T-cell (primary cell): ENCODE results near the gene TMPRSS6. TPM values are rescaled to one million over a fixed set of nuclear protein-coding genes. Genes with fewer than 3 reads are reported as not detected.

Experiments
- ATAC-seq, 4 experiments: fragments of 200-7000 bp in 3 of 4; fragments of 150-1000 bp in 1 of 4; cut with Tn5 transposase; replicated peaks in 1 of 4; 1 replicate in 3 of 4; 2 replicates in 1 of 4; pipeline ENCODE4 v1.10.0; 2021; ENCODE audit warnings: moderate library complexity in 3 of 4, mild to moderate bottlenecking in 2 of 4, moderate number of reproducible peaks in 1 of 4
- CTCF ChIA-PET, 2 donors: fragments of 300-600 bp; sonication (Branson Sonifier 250); formaldehyde crosslinking; loops; one replicate each; lab custom pipeline; 2022; ENCODE audit warnings: antibody characterized with exemption in 2 of 2; lab: Charles Lee
- POLR2A ChIA-PET, 2 donors: fragments of 300-600 bp; sonication (Branson Sonifier 250); formaldehyde crosslinking; loops; one replicate each; lab custom pipeline; 2022; ENCODE audit warnings: antibody characterized with exemption in 2 of 2; lab: Charles Lee
- DNase-seq, 35 experiments: peaks; one replicate each; pipeline versions ENCODE4 v3.0.0 to v3.0.0-alpha.2; 2013 to 2023
- H3K27ac ChIP-seq: one replicate; pipeline ENCODE4 v1.5.1; 2013; ENCODE audit warnings: low read length
- H3K27me3 ChIP-seq, 2 experiments: replicated peaks in 1 of 2; 1 replicate in 1 of 2; 2 replicates in 1 of 2; pipeline versions ENCODE4 v1.6.1 to v1.7.0; 2013; ENCODE audit warnings: low read length in 1 of 2, mixed read lengths in 1 of 2; ENCODE audit not compliant: control insufficient read depth in 2 of 2, insufficient read depth in 2 of 2; ENCODE audit errors: extremely low read depth in 1 of 2
- H3K36me3 ChIP-seq, 2 donors: 1 replicate in 1 of 2; 2 replicates in 1 of 2; pipeline versions ENCODE4 v1.6.1 to v1.7.0; 2013; ENCODE audit warnings: low read length in 1 of 2; ENCODE audit not compliant: control insufficient read depth in 2 of 2, insufficient read depth in 1 of 2; ENCODE audit errors: extremely low read depth in 1 of 2
- H3K4me1 ChIP-seq, 2 experiments: 1 replicate in 1 of 2; 2 replicates in 1 of 2; pipeline versions ENCODE4 v1.6.1 to v1.7.0; 2013; ENCODE audit warnings: low read length in 2 of 2, mixed read lengths in 1 of 2; ENCODE audit not compliant: insufficient read depth in 2 of 2, control insufficient read depth in 1 of 2; ENCODE audit errors: extremely low read depth in 1 of 2
- H3K4me3 ChIP-seq, 2 donors: 1 replicate in 1 of 2; 2 replicates in 1 of 2; pipeline versions ENCODE4 v1.5.1 to v1.7.0; 2013; ENCODE audit warnings: mild to moderate bottlenecking in 2 of 2, low read length in 1 of 2, moderate library complexity in 1 of 2; ENCODE audit not compliant: control insufficient read depth in 1 of 2; ENCODE audit errors: extremely low read depth in 1 of 2
- H3K9me3 ChIP-seq: 2 replicates; pipeline ENCODE4 v1.7.0; 2013
- H3K27ac Mint-ChIP-seq, 2 donors: one replicate each; pipeline ENCODE4 v1.8.0; 2020 to 2021; ENCODE audit warnings: mild to moderate bottlenecking in 2 of 2, mixed read lengths in 2 of 2
- H3K27me3 Mint-ChIP-seq, 2 donors: one replicate each; pipeline ENCODE4 v1.8.0; 2021 to 2022; ENCODE audit warnings: mixed read lengths in 2 of 2
- H3K36me3 Mint-ChIP-seq: one replicate; pipeline ENCODE4 v1.8.0; 2021; ENCODE audit warnings: mixed read lengths
- H3K4me1 Mint-ChIP-seq, 3 donors: one replicate each; pipeline ENCODE4 v1.8.0; 2020 to 2022; ENCODE audit warnings: mixed read lengths in 3 of 3, mild to moderate bottlenecking in 1 of 3
- H3K4me3 Mint-ChIP-seq, 3 donors: one replicate each; pipeline ENCODE4 v1.8.0; 2020 to 2022; ENCODE audit warnings: mild to moderate bottlenecking in 3 of 3, mixed read lengths in 3 of 3, moderate library complexity in 3 of 3
- H3K9me3 Mint-ChIP-seq, 3 donors: one replicate each; pipeline ENCODE4 v1.8.0; 2020 to 2022; ENCODE audit warnings: mixed read lengths in 3 of 3
- WGBS: methylation state at CpG from one replicate; pipeline ENCODE4 v1.1.5; 2013; ENCODE audit warnings: missing lambda C conversion rate; ENCODE audit not compliant: insufficient coverage; 5-methylcytosine and 5-hydroxymethylcytosine counted together
- total RNA-seq, 35 experiments: library from RNA in 6 of 35; stranded (reverse) in 6 of 35; fragments of 120-200 nt in 1 of 35; gene quantifications; one replicate each; pipeline versions ENCODE4 v1.2.1 to v1.2.4 and lab custom pipeline; 2013 to 2026

TMPRSS6 gene
- total RNA-seq, 5 donors from 2014 or later (not counting 1 experiment from before 2014, with no cell fraction given): 0.40 to 1.3 (median 1.1) TPM

GRCh38 chr22:37030560-37031281 is 78.8 kb downstream of the TMPRSS6 start:
- H3K9me3 Mint-ChIP-seq: no peaks in the 10 kb centered on the region
- 92% methylated on average over 12 of the region's 14 CpGs for WGBS
- peaks cover 8 to 10% of the 10 kb centered on the region in 2 donors for H3K27me3 Mint-ChIP-seq
- ATAC-seq (no peak), DNase-seq (no peak)
- Histone ChIP-seq H3K4me3 (no peak overlapping the region), H3K9me3 (no peaks in the 10 kb centered on the region), H3K36me3 (no peaks in the 10 kb centered on the region), H3K27ac (no peak overlapping the region), H3K27me3 (peaks cover 0 to 12% of the 10 kb centered on the region in 2 experiments), H3K4me1 (no peaks in the 10 kb centered on the region)
- ChIA-PET POLR2A (no interaction called here), CTCF (interaction anchor here in 1 of 2 donors (0.6 kb wide), 1 partner anchor 13 kb away, joined by 3 read pairs; no protein-coding TSS in a partner anchor)
- H3K4me3 Mint-ChIP-seq: no peak overlapping the region
- no peaks in the 10 kb centered on the region for H3K36me3 Mint-ChIP-seq
- no peak overlapping the region for H3K27ac Mint-ChIP-seq
- no peaks in the 10 kb centered on the region for H3K4me1 Mint-ChIP-seq

GRCh38 chr22:37028692-37029674 is 80.5 kb downstream of the TMPRSS6 start:
- no peaks in the 10 kb centered on the region for H3K27me3 Mint-ChIP-seq
- ChIA-PET POLR2A (no interaction called here), CTCF (interaction anchor here in 1 of 2 donors (0.7 kb wide), 1 partner anchor 13 kb away, joined by 3 read pairs; no protein-coding TSS in a partner anchor)
- ATAC-seq (no peak), DNase-seq (no peak)
- no peaks in the 10 kb centered on the region for H3K36me3 ChIP-seq
- H3K4me1 Mint-ChIP-seq: no peaks in the 10 kb centered on the region
- peaks cover 0 to 9% of the 10 kb centered on the region in 2 experiments for H3K27me3 ChIP-seq
- H3K9me3 ChIP-seq: no peaks in the 10 kb centered on the region
- H3K4me1 ChIP-seq: no peaks in the 10 kb centered on the region
- no peak overlapping the region for H3K27ac ChIP-seq
- 94% methylated on average over 19 of the region's 22 CpGs for WGBS
- H3K27ac Mint-ChIP-seq: no peak overlapping the region
- no peak overlapping the region for H3K4me3 Mint-ChIP-seq
- no peaks in the 10 kb centered on the region for H3K9me3 Mint-ChIP-seq
- H3K4me3 ChIP-seq: no peak overlapping the region
- no peaks in the 10 kb centered on the region for H3K36me3 Mint-ChIP-seq

- ATAC-seq (no peak), DNase-seq (no peak)
- H3K36me3 ChIP-seq: no peaks in the 10 kb centered on the region
- Mint-ChIP-seq H3K36me3 (no peaks in the 10 kb centered on the region), H3K9me3 (no peaks in the 10 kb centered on the region), H3K4me3 (no peak overlapping the region), H3K27me3 (no peaks in the 10 kb centered on the region), H3K4me1 (no peaks in the 10 kb centered on the region), H3K27ac (no peak overlapping the region)
- whole genome bisulfite sequencing: 81% methylated on average over 4 of the region's 7 CpGs
- ChIA-PET POLR2A (no interaction called here), CTCF (no interaction called here)
- no peak overlapping the region for H3K4me3 ChIP-seq
- no peaks in the 10 kb centered on the region for H3K9me3 ChIP-seq
- no peaks in the 10 kb centered on the region for H3K4me1 ChIP-seq
- H3K27me3 ChIP-seq: peaks cover 0 to 8% of the 10 kb centered on the region in 2 experiments
- no peak overlapping the region for H3K27ac ChIP-seq
These were observed 82.0 kb downstream of the TMPRSS6 start for GRCh38 chr22:37027556-37027955.

GRCh38 chr22:37026325-37026724 is 83.2 kb downstream of the TMPRSS6 start:
- POLR2A ChIA-PET: no interaction called here
- H3K9me3 ChIP-seq: no peaks in the 10 kb centered on the region

GRCh38 chr22:37025500-37026070 is 83.9 kb downstream of the TMPRSS6 start:
- POLR2A ChIA-PET: no interaction called here
- Mint-ChIP-seq H3K4me3 (no peak overlapping the region), H3K36me3 (no peaks in the 10 kb centered on the region), H3K4me1 (peaks cover 0 to 5% (median 0%) of the 10 kb centered on the region in 3 donors), H3K27me3 (peaks cover 2 to 4% of the 10 kb centered on the region in 2 donors), H3K27ac (no peak overlapping the region), H3K9me3 (no peaks in the 10 kb centered on the region)
- peaks cover 0 to 11% of the 10 kb centered on the region in 2 experiments for H3K4me1 ChIP-seq
- no peak overlapping the region for H3K4me3 ChIP-seq
- no peaks in the 10 kb centered on the region for H3K36me3 ChIP-seq
- H3K9me3 ChIP-seq: no peaks in the 10 kb centered on the region
- CTCF ChIA-PET: interaction anchor here in 1 of 2 donors (0.6 kb wide), 1 partner anchor 94 kb away, joined by 3 read pairs; no protein-coding TSS in a partner anchor
- no peak overlapping the region for H3K27ac ChIP-seq
- H3K27me3 ChIP-seq: peaks cover 0 to 13% of the 10 kb centered on the region in 2 experiments
- no peak for ATAC-seq
- DNase-seq: no peak
- 93% methylated on average over 9 of the region's 10 CpGs for whole genome bisulfite sequencing

More at GRCh38 chr22:37026325-37026724, 83.2 kb downstream of the TMPRSS6 start:
- no peak overlapping the region for H3K4me3 Mint-ChIP-seq
- no peak overlapping the region for H3K27ac ChIP-seq
- H3K27ac Mint-ChIP-seq: no peak overlapping the region
- peaks cover 0 to 9% of the 10 kb centered on the region in 2 experiments for H3K27me3 ChIP-seq
- H3K4me1 Mint-ChIP-seq: peaks cover 0 to 5% (median 0%) of the 10 kb centered on the region in 3 donors
- no peak for DNase-seq
- H3K4me1 ChIP-seq: peaks cover 0 to 5% of the 10 kb centered on the region in 2 experiments
- ATAC-seq: no peak
- 90% methylated on average over 3 of the region's 5 CpGs for WGBS
- H3K27me3 Mint-ChIP-seq: peaks cover 2 to 4% of the 10 kb centered on the region in 2 donors
- H3K9me3 Mint-ChIP-seq: no peaks in the 10 kb centered on the region
- H3K36me3 Mint-ChIP-seq: no peaks in the 10 kb centered on the region
- H3K4me3 ChIP-seq: no peak overlapping the region
- CTCF ChIA-PET: no interaction called here
- no peaks in the 10 kb centered on the region for H3K36me3 ChIP-seq
